ENCODE results near the gene DUSP28. TPM values are rescaled to one million over a fixed set of nuclear protein-coding genes. Genes with fewer than 3 reads are reported as not detected.

The DUSP28 gene
- total and polyA plus RNA-seq, 2 of the 13 experiments (the other 11 are each of a cell fraction or from before 2014, with no cell fraction given): 5.2 to 8.6 TPM

DNA sequence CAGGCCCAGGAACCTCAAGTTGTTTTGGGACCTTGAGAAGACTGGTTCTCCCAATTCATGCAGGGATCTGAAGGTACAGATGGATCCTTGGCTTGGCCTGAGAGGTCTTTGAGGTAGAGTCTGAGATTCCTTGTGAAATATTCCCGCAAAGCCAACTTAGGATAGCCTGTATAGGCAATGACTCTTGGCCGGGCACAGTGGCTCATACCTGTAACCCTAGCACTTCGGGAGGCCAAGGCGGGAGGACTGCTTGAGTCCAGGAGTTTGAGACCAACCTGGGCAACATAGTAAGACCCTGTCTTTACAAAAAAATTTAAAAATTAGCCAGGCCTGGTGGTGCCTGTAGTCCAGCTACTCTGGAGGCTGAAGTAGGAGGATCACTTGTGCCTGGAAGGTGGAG lies 42.8 kb upstream of the DUSP28 start:
- Histone ChIP-seq H3K4me2 (ENCODE audit: low read depth, low read length) (no peak overlapping the region), H3K4me1 (ENCODE audit: insufficient read depth, low read length) (no peaks in the 10 kb centered on the region), H3K4me3 (replicated peaks in 1 of 3; ENCODE audit: insufficient read depth in 1 of 3, low read depth in 2 of 3, low read length in 3 of 3) (no peak overlapping the region), H2AFZ (ENCODE audit: low read length) (no peak overlapping the region), H3K36me3 (replicated peaks in 1 of 2; ENCODE audit: control insufficient read depth in 1 of 2, insufficient read depth in 2 of 2, low read length in 2 of 2) (peaks cover 4 to 6% of the 10 kb centered on the region in 2 experiments; a peak in 3 of 5 replicates), H3K79me2 (ENCODE audit: insufficient read depth, low read length) (no peaks in the 10 kb centered on the region), H3K9ac (ENCODE audit: insufficient read depth, low read depth, low read length) (no peak overlapping the region), H4K20me1 (ENCODE audit: insufficient read depth, low read length) (no peaks in the 10 kb centered on the region; the same call in 1 of the 2 replicates), H3K27me3 (ENCODE audit: control insufficient read depth in 1 of 2, insufficient read depth in 2 of 2, low read length in 2 of 2) (no peaks in the 10 kb centered on the region), H3K9me3 (ENCODE audit: low read length) (no peaks in the 10 kb centered on the region), H3K27ac (ENCODE audit: extremely low read length, insufficient read depth, low read length) (no peak overlapping the region)
- FAIRE-seq (peak; percentile 30), ATAC-seq (no peak), DNase-seq (ENCODE audit: low spot score) (no peak)
- TF ChIP-seq ZNF776 (CRISPR knock-in tag; IDR thresholded peaks at IDR 0.05): no peak
- no peak for TF ChIP-seq KAT2B (IDR thresholded peaks at IDR 0.05; ENCODE audit: borderline replicate concordance, low read depth, low read length)
- no peak for TF ChIP-seq ZNF724P (CRISPR knock-in tag; IDR thresholded peaks at IDR 0.05; ENCODE audit: borderline replicate concordance)
- TF ChIP-seq, protein P1, sequence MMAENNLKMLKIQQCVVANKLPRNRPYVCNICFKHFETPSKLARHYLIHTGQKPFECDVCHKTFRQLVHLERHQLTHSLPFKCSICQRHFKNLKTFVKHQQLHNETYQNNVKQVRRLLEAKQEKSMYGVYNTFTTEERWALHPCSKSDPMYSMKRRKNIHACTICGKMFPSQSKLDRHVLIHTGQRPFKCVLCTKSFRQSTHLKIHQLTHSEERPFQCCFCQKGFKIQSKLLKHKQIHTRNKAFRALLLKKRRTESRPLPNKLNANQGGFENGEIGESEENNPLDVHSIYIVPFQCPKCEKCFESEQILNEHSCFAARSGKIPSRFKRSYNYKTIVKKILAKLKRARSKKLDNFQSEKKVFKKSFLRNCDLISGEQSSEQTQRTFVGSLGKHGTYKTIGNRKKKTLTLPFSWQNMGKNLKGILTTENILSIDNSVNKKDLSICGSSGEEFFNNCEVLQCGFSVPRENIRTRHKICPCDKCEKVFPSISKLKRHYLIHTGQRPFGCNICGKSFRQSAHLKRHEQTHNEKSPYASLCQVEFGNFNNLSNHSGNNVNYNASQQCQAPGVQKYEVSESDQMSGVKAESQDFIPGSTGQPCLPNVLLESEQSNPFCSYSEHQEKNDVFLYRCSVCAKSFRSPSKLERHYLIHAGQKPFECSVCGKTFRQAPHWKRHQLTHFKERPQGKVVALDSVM (CRISPR knock-in tag; IDR thresholded peaks at IDR 0.05): 0 out of 2 replicates have a peak, but pooled peaks have one; percentile 21
- TF ChIP-seq AGO2 (optimal IDR thresholded peaks at IDR 0.05; ENCODE audit: low read depth, low read length): no peak
- TF ChIP-seq, protein P2, sequence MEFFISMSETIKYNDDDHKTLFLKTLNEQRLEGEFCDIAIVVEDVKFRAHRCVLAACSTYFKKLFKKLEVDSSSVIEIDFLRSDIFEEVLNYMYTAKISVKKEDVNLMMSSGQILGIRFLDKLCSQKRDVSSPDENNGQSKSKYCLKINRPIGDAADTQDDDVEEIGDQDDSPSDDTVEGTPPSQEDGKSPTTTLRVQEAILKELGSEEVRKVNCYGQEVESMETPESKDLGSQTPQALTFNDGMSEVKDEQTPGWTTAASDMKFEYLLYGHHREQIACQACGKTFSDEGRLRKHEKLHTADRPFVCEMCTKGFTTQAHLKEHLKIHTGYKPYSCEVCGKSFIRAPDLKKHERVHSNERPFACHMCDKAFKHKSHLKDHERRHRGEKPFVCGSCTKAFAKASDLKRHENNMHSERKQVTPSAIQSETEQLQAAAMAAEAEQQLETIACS (CRISPR knock-in tag; IDR thresholded peaks at IDR 0.05): no peak
- TF ChIP-seq, protein P3, sequence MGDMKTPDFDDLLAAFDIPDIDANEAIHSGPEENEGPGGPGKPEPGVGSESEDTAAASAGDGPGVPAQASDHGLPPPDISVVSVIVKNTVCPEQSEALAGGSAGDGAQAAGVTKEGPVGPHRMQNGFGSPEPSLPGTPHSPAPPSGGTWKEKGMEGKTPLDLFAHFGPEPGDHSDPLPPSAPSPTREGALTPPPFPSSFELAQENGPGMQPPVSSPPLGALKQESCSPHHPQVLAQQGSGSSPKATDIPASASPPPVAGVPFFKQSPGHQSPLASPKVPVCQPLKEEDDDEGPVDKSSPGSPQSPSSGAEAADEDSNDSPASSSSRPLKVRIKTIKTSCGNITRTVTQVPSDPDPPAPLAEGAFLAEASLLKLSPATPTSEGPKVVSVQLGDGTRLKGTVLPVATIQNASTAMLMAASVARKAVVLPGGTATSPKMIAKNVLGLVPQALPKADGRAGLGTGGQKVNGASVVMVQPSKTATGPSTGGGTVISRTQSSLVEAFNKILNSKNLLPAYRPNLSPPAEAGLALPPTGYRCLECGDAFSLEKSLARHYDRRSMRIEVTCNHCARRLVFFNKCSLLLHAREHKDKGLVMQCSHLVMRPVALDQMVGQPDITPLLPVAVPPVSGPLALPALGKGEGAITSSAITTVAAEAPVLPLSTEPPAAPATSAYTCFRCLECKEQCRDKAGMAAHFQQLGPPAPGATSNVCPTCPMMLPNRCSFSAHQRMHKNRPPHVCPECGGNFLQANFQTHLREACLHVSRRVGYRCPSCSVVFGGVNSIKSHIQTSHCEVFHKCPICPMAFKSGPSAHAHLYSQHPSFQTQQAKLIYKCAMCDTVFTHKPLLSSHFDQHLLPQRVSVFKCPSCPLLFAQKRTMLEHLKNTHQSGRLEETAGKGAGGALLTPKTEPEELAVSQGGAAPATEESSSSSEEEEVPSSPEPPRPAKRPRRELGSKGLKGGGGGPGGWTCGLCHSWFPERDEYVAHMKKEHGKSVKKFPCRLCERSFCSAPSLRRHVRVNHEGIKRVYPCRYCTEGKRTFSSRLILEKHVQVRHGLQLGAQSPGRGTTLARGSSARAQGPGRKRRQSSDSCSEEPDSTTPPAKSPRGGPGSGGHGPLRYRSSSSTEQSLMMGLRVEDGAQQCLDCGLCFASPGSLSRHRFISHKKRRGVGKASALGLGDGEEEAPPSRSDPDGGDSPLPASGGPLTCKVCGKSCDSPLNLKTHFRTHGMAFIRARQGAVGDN (CRISPR knock-in tag; IDR thresholded peaks at IDR 0.05): no peak
- no peak for TF ChIP-seq ZNF264 (CRISPR knock-in tag; IDR thresholded peaks at IDR 0.05)
- POLR2A ChIA-PET: no interaction called here
- no TSS peak for BruUV-seq (replicated peaks)
- 100% methylated on average over 1 of the region's 4 CpGs for WGBS (ENCODE audit: low lambda C conversion rate)
- in situ Hi-C loops (cut with HindIII; ENCODE audit: extremely low pct_ligation_motif_present, low pct_unique_long_range_greater_than_20kb): no loop called here
- intact Hi-C loops (cut with micrococcal nuclease; ENCODE audit: unreplicated experiment): loop anchor here (10.0 kb wide), 1 partner anchor 127 kb away; no protein-coding TSS in a partner anchor
- CTCF ChIA-PET (ENCODE audit: low intra/inter-chr PET ratio, low total read pairs): no interaction called here
